ENCODE results near the gene C22orf31. TPM values are rescaled to one million over a fixed set of nuclear protein-coding genes. Genes with fewer than 3 reads are reported as not detected.

Gene C22orf31
- polyA plus RNA-seq, 3 donors, result not detected

GRCh38 chr22:29074276-29074772, 12.7 kb upstream of the C22orf31 start:
- peak overlapping the region; percentile 71 to 87 for H3K4me3 Mint-ChIP-seq
- 96% methylated on average over 5 of the region's 10 CpGs for WGBS (ENCODE audit: insufficient coverage)
- peak overlapping the region in 2 of 3 experiments; percentile 44 to 73 for H3K4me3 ChIP-seq (replicated peaks in 1 of 3; ENCODE audit: low read depth in 2 of 3, low read length in 3 of 3)
- no peak overlapping the region for H3K27ac ChIP-seq (ENCODE audit: low read depth in 1 of 2, low read length in 2 of 2)
- peaks cover 0 to 21% (median 11%) of the 10 kb centered on the region in 7 donors for H3K9me3 Mint-ChIP-seq
- H3K9me3 ChIP-seq (replicated peaks in 1 of 2; ENCODE audit: control insufficient read depth in 1 of 2, insufficient read depth in 1 of 2, low read length in 2 of 2), result peaks cover 0 to 13% of the 10 kb centered on the region in 2 donors
- no peak overlapping the region for H3K9ac ChIP-seq (ENCODE audit: insufficient read depth, low read length, poor library complexity, severe bottlenecking)
- peaks cover 27% of the 10 kb centered on the region for H3K4me1 Mint-ChIP-seq
- intact Hi-C loops (cut with micrococcal nuclease), result loop anchor here in 1 of 2 donors (10.0 kb wide), 1 partner anchor 190 kb away; the partner anchor contains the start of gene ZNRF3
- peaks cover 54 to 72% (median 57%) of the 10 kb centered on the region in 3 donors for H3K27me3 Mint-ChIP-seq (ENCODE audit: low read depth in 3 of 3)
- peak overlapping the region in 3 of 7 donors; percentile 4 to 30 (median 30) for H3K27ac Mint-ChIP-seq
- no peak for DNase-seq
- H3K36me3 ChIP-seq (replicated peaks in 1 of 2; ENCODE audit: control insufficient read depth in 1 of 2, insufficient read depth in 2 of 2, low read length in 2 of 2), result no peaks in the 10 kb centered on the region
- H2AFZ ChIP-seq (ENCODE audit: insufficient read depth, low read depth, low read length, poor library complexity, severe bottlenecking), result peak overlapping the region; percentile 80
- H3K4me2 ChIP-seq (replicated peaks; ENCODE audit: extremely low read depth, low read length, poor library complexity, severe bottlenecking), result peak overlapping the region; percentile 79
- peaks cover 3 to 8% of the 10 kb centered on the region in 2 donors for H3K36me3 Mint-ChIP-seq
- no peaks in the 10 kb centered on the region for H3K79me2 ChIP-seq (ENCODE audit: insufficient read depth, low read length)
- H4K20me1 ChIP-seq (ENCODE audit: insufficient read depth, low read length), result no peaks in the 10 kb centered on the region
- peaks cover 28 to 32% of the 10 kb centered on the region in 2 donors for H3K4me1 ChIP-seq (ENCODE audit: control insufficient read depth in 1 of 2, insufficient read depth in 2 of 2, low read length in 2 of 2)
- H3K27me3 ChIP-seq (ENCODE audit: control insufficient read depth in 2 of 2, insufficient read depth in 2 of 2, low read length in 2 of 2), result peaks cover 55 to 68% of the 10 kb centered on the region in 2 donors
- TF ChIP-seq CTCF (IDR thresholded peaks at IDR 0.05), result no peak

GRCh38 chr22:29073618-29074275, 12.1 kb upstream of the C22orf31 start:
- TF ChIP-seq CTCF (IDR thresholded peaks at IDR 0.05), result no peak
- DNase-seq, result peak; percentile 33 to 77 (median 55)

More at GRCh38 chr22:29073618-29074275, 12.1 kb upstream of the C22orf31 start:
- Histone ChIP-seq H3K79me2 (ENCODE audit: insufficient read depth, low read length) (no peaks in the 10 kb centered on the region), H3K9me3 (replicated peaks in 1 of 2; ENCODE audit: control insufficient read depth in 1 of 2, insufficient read depth in 1 of 2, low read length in 2 of 2) (peaks cover 0 to 13% of the 10 kb centered on the region in 2 donors), H3K4me1 (ENCODE audit: control insufficient read depth in 1 of 2, insufficient read depth in 2 of 2, low read length in 2 of 2) (peaks cover 28 to 32% of the 10 kb centered on the region in 2 donors), H3K27ac (ENCODE audit: low read depth in 1 of 2, low read length in 2 of 2) (no peak overlapping the region), H3K4me2 (replicated peaks; ENCODE audit: extremely low read depth, low read length, poor library complexity, severe bottlenecking) (peak overlapping the region; percentile 79), H2AFZ (ENCODE audit: insufficient read depth, low read depth, low read length, poor library complexity, severe bottlenecking) (peak overlapping the region; percentile 80), H3K27me3 (ENCODE audit: control insufficient read depth in 2 of 2, insufficient read depth in 2 of 2, low read length in 2 of 2) (peaks cover 60 to 74% of the 10 kb centered on the region in 2 donors), H3K36me3 (replicated peaks in 1 of 2; ENCODE audit: control insufficient read depth in 1 of 2, insufficient read depth in 2 of 2, low read length in 2 of 2) (no peaks in the 10 kb centered on the region), H3K9ac (ENCODE audit: insufficient read depth, low read length, poor library complexity, severe bottlenecking) (peak overlapping the region; percentile 57), H4K20me1 (ENCODE audit: insufficient read depth, low read length) (no peaks in the 10 kb centered on the region), H3K4me3 (replicated peaks in 1 of 3; ENCODE audit: low read depth in 2 of 3, low read length in 3 of 3) (peak overlapping the region; percentile 31 to 73 (median 44))
- peaks cover 59 to 75% (median 63%) of the 10 kb centered on the region in 3 donors for H3K27me3 Mint-ChIP-seq (ENCODE audit: low read depth in 3 of 3)
- 2% methylated on average over 46 of the region's 53 CpGs for WGBS (ENCODE audit: insufficient coverage)
- H3K9me3 Mint-ChIP-seq, result peaks cover 0 to 21% (median 11%) of the 10 kb centered on the region in 7 donors
- H3K4me1 Mint-ChIP-seq, result peaks cover 27% of the 10 kb centered on the region
- intact Hi-C loops (cut with micrococcal nuclease), result loop anchor here in 1 of 2 donors (10.0 kb wide), 1 partner anchor 189 kb away; the partner anchor contains the start of gene ZNRF3
- H3K36me3 Mint-ChIP-seq, result peaks cover 3 to 8% of the 10 kb centered on the region in 2 donors
- peak overlapping the region in 1 of 7 donors; percentile 30 for H3K27ac Mint-ChIP-seq
- H3K4me3 Mint-ChIP-seq, result peak overlapping the region; percentile 71 to 87

Data from CD14-positive monocyte (primary cell).